ENCODE measurements around the gene PRR11. TPM values are rescaled to one million over a fixed set of nuclear protein-coding genes. Genes with fewer than 3 reads are reported as not detected.

The PRR11 gene
- total RNA-seq, 1 experiment from 2014 or later: 86.7 TPM

DNA sequence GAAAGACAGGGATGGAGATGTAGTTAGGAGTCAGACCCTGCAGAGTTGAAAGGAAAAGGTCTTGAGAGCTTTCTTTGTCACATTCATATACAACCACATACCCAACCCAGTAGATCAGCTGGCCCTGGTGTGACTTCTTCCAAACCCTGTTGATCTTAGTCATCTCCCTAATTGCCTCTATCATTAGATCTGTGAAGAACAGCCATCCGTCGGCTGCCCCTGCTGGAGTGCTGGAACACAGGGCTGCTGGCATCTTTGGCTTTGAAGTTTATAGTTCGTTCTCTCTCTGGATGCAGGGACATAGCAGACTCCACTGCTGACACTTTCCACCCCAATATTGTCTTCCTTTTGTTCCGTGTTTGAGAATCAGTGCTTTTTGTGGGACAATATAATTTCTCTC, 43.9 kb downstream of the PRR11 start:
- H3K9ac ChIP-seq (ENCODE audit: low read length): no peak overlapping the region
- ChIA-PET RAD21 (ENCODE audit: low non-redundant PET in 1 of 2, low total read pairs in 2 of 2, uncharacterized antibody in 2 of 2, unreplicated experiment in 2 of 2) (no interaction called here), POLR2A (no interaction called here), CTCF (no interaction called here)
- H3K27me3 ChIP-seq (ENCODE audit: insufficient read depth, low read length): no peaks in the 10 kb centered on the region
- H3K27ac ChIP-seq (ENCODE audit: low read depth, low read length): no peak overlapping the region
- TF ChIP-seq CBX3 (IDR thresholded peaks at IDR 0.05; ENCODE audit: low read depth) (no peak), SIN3A (IDR thresholded peaks at IDR 0.05; ENCODE audit: low read depth) (no peak), YY1 (IDR thresholded peaks at IDR 0.05; ENCODE audit: extremely low read depth, insufficient replicate concordance, low read depth, low read length) (no peak), ZNF274 (IDR thresholded peaks at IDR 0.05; ENCODE audit: low read depth, low read length) (no peak)
- TF ChIP-seq, protein P1, sequence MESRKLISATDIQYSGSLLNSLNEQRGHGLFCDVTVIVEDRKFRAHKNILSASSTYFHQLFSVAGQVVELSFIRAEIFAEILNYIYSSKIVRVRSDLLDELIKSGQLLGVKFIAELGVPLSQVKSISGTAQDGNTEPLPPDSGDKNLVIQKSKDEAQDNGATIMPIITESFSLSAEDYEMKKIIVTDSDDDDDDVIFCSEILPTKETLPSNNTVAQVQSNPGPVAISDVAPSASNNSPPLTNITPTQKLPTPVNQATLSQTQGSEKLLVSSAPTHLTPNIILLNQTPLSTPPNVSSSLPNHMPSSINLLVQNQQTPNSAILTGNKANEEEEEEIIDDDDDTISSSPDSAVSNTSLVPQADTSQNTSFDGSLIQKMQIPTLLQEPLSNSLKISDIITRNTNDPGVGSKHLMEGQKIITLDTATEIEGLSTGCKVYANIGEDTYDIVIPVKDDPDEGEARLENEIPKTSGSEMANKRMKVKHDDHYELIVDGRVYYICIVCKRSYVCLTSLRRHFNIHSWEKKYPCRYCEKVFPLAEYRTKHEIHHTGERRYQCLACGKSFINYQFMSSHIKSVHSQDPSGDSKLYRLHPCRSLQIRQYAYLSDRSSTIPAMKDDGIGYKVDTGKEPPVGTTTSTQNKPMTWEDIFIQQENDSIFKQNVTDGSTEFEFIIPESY (IDR thresholded peaks at IDR 0.05; ENCODE audit: extremely low read depth, insufficient replicate concordance, low read length): no peak
- TF ChIP-seq, protein P2, sequence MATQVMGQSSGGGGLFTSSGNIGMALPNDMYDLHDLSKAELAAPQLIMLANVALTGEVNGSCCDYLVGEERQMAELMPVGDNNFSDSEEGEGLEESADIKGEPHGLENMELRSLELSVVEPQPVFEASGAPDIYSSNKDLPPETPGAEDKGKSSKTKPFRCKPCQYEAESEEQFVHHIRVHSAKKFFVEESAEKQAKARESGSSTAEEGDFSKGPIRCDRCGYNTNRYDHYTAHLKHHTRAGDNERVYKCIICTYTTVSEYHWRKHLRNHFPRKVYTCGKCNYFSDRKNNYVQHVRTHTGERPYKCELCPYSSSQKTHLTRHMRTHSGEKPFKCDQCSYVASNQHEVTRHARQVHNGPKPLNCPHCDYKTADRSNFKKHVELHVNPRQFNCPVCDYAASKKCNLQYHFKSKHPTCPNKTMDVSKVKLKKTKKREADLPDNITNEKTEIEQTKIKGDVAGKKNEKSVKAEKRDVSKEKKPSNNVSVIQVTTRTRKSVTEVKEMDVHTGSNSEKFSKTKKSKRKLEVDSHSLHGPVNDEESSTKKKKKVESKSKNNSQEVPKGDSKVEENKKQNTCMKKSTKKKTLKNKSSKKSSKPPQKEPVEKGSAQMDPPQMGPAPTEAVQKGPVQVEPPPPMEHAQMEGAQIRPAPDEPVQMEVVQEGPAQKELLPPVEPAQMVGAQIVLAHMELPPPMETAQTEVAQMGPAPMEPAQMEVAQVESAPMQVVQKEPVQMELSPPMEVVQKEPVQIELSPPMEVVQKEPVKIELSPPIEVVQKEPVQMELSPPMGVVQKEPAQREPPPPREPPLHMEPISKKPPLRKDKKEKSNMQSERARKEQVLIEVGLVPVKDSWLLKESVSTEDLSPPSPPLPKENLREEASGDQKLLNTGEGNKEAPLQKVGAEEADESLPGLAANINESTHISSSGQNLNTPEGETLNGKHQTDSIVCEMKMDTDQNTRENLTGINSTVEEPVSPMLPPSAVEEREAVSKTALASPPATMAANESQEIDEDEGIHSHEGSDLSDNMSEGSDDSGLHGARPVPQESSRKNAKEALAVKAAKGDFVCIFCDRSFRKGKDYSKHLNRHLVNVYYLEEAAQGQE (IDR thresholded peaks at IDR 0.05; ENCODE audit: low read depth): no peak
- no peaks in the 10 kb centered on the region for H3K9me3 ChIP-seq (ENCODE audit: control insufficient read depth in 1 of 2, insufficient read depth in 1 of 2, low read depth in 1 of 2, low read length in 2 of 2)
- H3K79me2 ChIP-seq (ENCODE audit: insufficient read depth, low read length): no peaks in the 10 kb centered on the region
- H3K4me3 ChIP-seq (replicated peaks in 1 of 2; ENCODE audit: low read depth in 1 of 2, low read length in 2 of 2): no peak overlapping the region
- H3K4me1 ChIP-seq (ENCODE audit: control insufficient read depth in 1 of 2, insufficient read depth in 2 of 2, low read length in 2 of 2): no peaks in the 10 kb centered on the region
- no peak overlapping the region for H2AFZ ChIP-seq (ENCODE audit: low read depth, low read length, poor library complexity, severe bottlenecking)
- intact Hi-C loops (cut with micrococcal nuclease): no loop called here
- DNase-seq (ENCODE audit: low read depth, low spot score): no peak
- no peak overlapping the region for H3K4me2 ChIP-seq (ENCODE audit: low read length)
- H4K20me1 ChIP-seq (ENCODE audit: insufficient read depth): no peaks in the 10 kb centered on the region; the same call in 1 of the 2 replicates
- ATAC-seq: no peak; the same call in 1 of the 2 replicates
- peaks cover 40 to 72% of the 10 kb centered on the region in 2 experiments for H3K36me3 ChIP-seq (ENCODE audit: control insufficient read depth in 1 of 2, insufficient read depth in 2 of 2, low read length in 2 of 2)
- H3K9me2 ChIP-seq (ENCODE audit: insufficient read depth): no peaks in the 10 kb centered on the region
- BruUV-seq (replicated peaks): no TSS peak
